ENCODE measurements around the gene ADGRL1. TPM values are rescaled to one million over a fixed set of nuclear protein-coding genes. Genes with fewer than 3 reads are reported as not detected.
"Not testable (repeated sequence)": the region's sequence is repeated elsewhere in the genome, so short reads cannot be mapped to it uniquely, and the experiment has no call there.

Gene ADGRL1
- total and polyA plus RNA-seq, 9 of the 15 experiments (the other 6 are each of a cell fraction or from before 2014, with no cell fraction given), result 0.14 to 37.0 (median 8.6) TPM

GRCh38 chr19:14197288-14197687, 8.7 kb downstream of the ADGRL1 start:
- FAIRE-seq; ATAC-seq; H3K4me3 ChIP-seq; POLR2A ChIA-PET; DNase-seq (ENCODE audit: extremely low read depth in 1 of 4, low spot score in 3 of 4); H3K27ac ChIP-seq (ENCODE audit: extremely low read depth, low read depth, low read length); BruUV-seq (replicated peaks); H3K9me1 ChIP-seq (ENCODE audit: control insufficient read depth, insufficient read depth, low read length); H3K79me2 ChIP-seq (ENCODE audit: control insufficient read depth, insufficient read depth, low read length); H3K36me3 ChIP-seq (ENCODE audit: control insufficient read depth, insufficient read depth, low read length); H4K20me1 ChIP-seq (replicated peaks; ENCODE audit: control insufficient read depth, insufficient read depth, low read length); H3K9me3 ChIP-seq (replicated peaks; ENCODE audit: control insufficient read depth, insufficient read depth, low read depth, low read length); H3K4me2 ChIP-seq (ENCODE audit: insufficient read depth, low read length); H3K4me1 ChIP-seq (replicated peaks in 1 of 2; ENCODE audit: control insufficient read depth in 2 of 2, insufficient read depth in 2 of 2, low read length in 2 of 2); H2AFZ ChIP-seq (ENCODE audit: low read depth, low read length); H3K9ac ChIP-seq (ENCODE audit: insufficient read depth in 1 of 2, low read depth in 2 of 2, low read length in 2 of 2); H3K27me3 ChIP-seq (ENCODE audit: control insufficient read depth in 2 of 2, insufficient read depth in 2 of 2, low read length in 2 of 2): not testable (repeated sequence)
- CTCF ChIA-PET (ENCODE audit: low intra/inter-chr PET ratio), result interaction anchor here (0.8 kb wide), 1 partner anchor 152 kb away, joined by 3 read pairs; no protein-coding TSS in a partner anchor
- intact Hi-C loops (cut with micrococcal nuclease) (loop anchor here (10.0 kb wide), 1 partner anchor 288 kb away; no protein-coding TSS in a partner anchor), in situ Hi-C loops (cut with MboI) (loop anchor here (5.0 kb wide), 2 partner anchors 150 to 280 kb away; partner anchors contain the start of gene PTGER1)
- TF ChIP-seq ZFP36 (IDR thresholded peaks at IDR 0.05; ENCODE audit: low read depth, low read length, partially characterized antibody), result peak; percentile 12
- 0 out of 2 replicates have a peak, but pooled peaks have one; percentile 11 for TF ChIP-seq BCOR (IDR thresholded peaks at IDR 0.05)
- peak; percentile 0 for TF ChIP-seq RBM25 (IDR thresholded peaks at IDR 0.05; ENCODE audit: low read depth, low read length, severe bottlenecking)
- WGBS (ENCODE audit: insufficient coverage, low coverage, missing lambda C conversion rate), result 70% methylated on average over 6 of the region's 7 CpGs

- H3K27me3 ChIP-seq (ENCODE audit: control insufficient read depth in 2 of 2, insufficient read depth in 2 of 2, low read length in 2 of 2); H2AFZ ChIP-seq (ENCODE audit: low read depth, low read length); H3K4me2 ChIP-seq (ENCODE audit: insufficient read depth, low read length); H3K4me1 ChIP-seq (replicated peaks in 1 of 2; ENCODE audit: control insufficient read depth in 2 of 2, insufficient read depth in 2 of 2, low read length in 2 of 2); H4K20me1 ChIP-seq (replicated peaks; ENCODE audit: control insufficient read depth, insufficient read depth, low read length); H3K9me1 ChIP-seq (ENCODE audit: control insufficient read depth, insufficient read depth, low read length); POLR2A ChIA-PET; H3K9me3 ChIP-seq (replicated peaks; ENCODE audit: control insufficient read depth, insufficient read depth, low read depth, low read length); H3K79me2 ChIP-seq (ENCODE audit: control insufficient read depth, insufficient read depth, low read length); H3K4me3 ChIP-seq; H3K27ac ChIP-seq (ENCODE audit: extremely low read depth, low read depth, low read length); BruUV-seq (replicated peaks); H3K9ac ChIP-seq (ENCODE audit: insufficient read depth in 1 of 2, low read depth in 2 of 2, low read length in 2 of 2); H3K36me3 ChIP-seq (ENCODE audit: control insufficient read depth, insufficient read depth, low read length): not testable (repeated sequence)
- ATAC-seq (peak; percentile 85), FAIRE-seq (peak; percentile 72), DNase-seq (ENCODE audit: extremely low read depth in 1 of 4, low spot score in 3 of 4) (peak; percentile 50 to 80 (median 54))
- intact Hi-C loops (cut with micrococcal nuclease), result loop anchor here (10.0 kb wide), 1 partner anchor 289 kb away; no protein-coding TSS in a partner anchor
- CTCF ChIA-PET (ENCODE audit: low intra/inter-chr PET ratio), result interaction anchor here (0.6 to 1.4 kb wide), 3 partner anchors 123 to 210 kb away, joined by 3 to 5 read pairs (median 5); no protein-coding TSS in a partner anchor
- in situ Hi-C loops (cut with MboI), result loop anchor here (5.0 kb wide), 2 partner anchors 151 to 281 kb away; partner anchors contain the start of gene PTGER1
- WGBS (ENCODE audit: insufficient coverage, low coverage, missing lambda C conversion rate), result 3% methylated on average over 12 of the region's 12 CpGs
- peak; percentile 85 for TF ChIP-seq BCOR (IDR thresholded peaks at IDR 0.05)
- peak; percentile 29; the same call in 1 of the 2 replicates for TF ChIP-seq STAG1 (CRISPR knock-in tag; IDR thresholded peaks at IDR 0.05; ENCODE audit: borderline replicate concordance)
- peak; percentile 8 for TF ChIP-seq PHF20 (IDR thresholded peaks at IDR 0.05; ENCODE audit: partially characterized antibody)
- peak; percentile 37; the same call in 1 of the 2 replicates for TF ChIP-seq CBX1 (IDR thresholded peaks at IDR 0.05; ENCODE audit: low read depth)
- peak; percentile 66 for TF ChIP-seq SMC3 (conservative IDR thresholded peaks at IDR 0.05; ENCODE audit: insufficient read depth, low read depth, low read length)
- TF ChIP-seq RAD21 (CRISPR knock-in tag; conservative IDR thresholded peaks at IDR 0.05 in 1 of 2, IDR thresholded peaks at IDR 0.05 in 1 of 2), result peak; percentile 60 to 81
- TF ChIP-seq PTBP1 (IDR thresholded peaks at IDR 0.05; ENCODE audit: low read depth, low read length), result peak; percentile 96
- peak in 1 of 2 experiments; percentile 75; a peak in 2 of 4 replicates for TF ChIP-seq RCOR1 (IDR thresholded peaks at IDR 0.05; ENCODE audit: borderline replicate concordance in 1 of 2, low read depth in 2 of 2, low read length in 2 of 2)
These were observed 9.9 kb downstream of the ADGRL1 start for GRCh38 chr19:14196105-14196504.
